GM18508 (cell line): ENCODE data around the gene FBLIM1.

Source experiments
- ATAC-seq: cut with Tn5 transposase; IDR thresholded peaks from one replicate; pipeline ENCODE4 v1.9.1; 2021; ENCODE audit warnings: moderate number of reproducible peaks; ENCODE audit not compliant: insufficient read depth, unreplicated experiment

The FBLIM1 gene

GRCh38 chr1:15764269-15764764 is 5.7 kb downstream of the FBLIM1 start:
- no peak for ATAC-seq

- ATAC-seq, result no peak
These were observed 6.3 kb downstream of the FBLIM1 start for GRCh38 chr1:15764890-15765289.

- no peak for ATAC-seq
These were observed 7.0 kb downstream of the FBLIM1 start for GRCh38 chr1:15765495-15766194.

- no peak for ATAC-seq
These were observed 9.3 kb downstream of the FBLIM1 start for GRCh38 chr1:15767941-15768340.

GRCh38 chr1:15768388-15768787 is 9.8 kb downstream of the FBLIM1 start:
- no peak for ATAC-seq

- no peak for ATAC-seq
These were observed 11.8 kb downstream of the FBLIM1 start for GRCh38 chr1:15770313-15770962.

- no peak for ATAC-seq
These were observed 13.4 kb downstream of the FBLIM1 start for GRCh38 chr1:15771836-15772515.

GRCh38 chr1:15775706-15776105 is 17.1 kb downstream of the FBLIM1 start:
- no peak for ATAC-seq

GRCh38 chr1:15777909-15778707 is 19.5 kb downstream of the FBLIM1 start:
- ATAC-seq, result no peak

- ATAC-seq, result no peak
These were observed 27.1 kb downstream of the FBLIM1 start for GRCh38 chr1:15785683-15786082.

- no peak for ATAC-seq
These were observed 28.0 kb downstream of the FBLIM1 start for GRCh38 chr1:15786581-15786980.

- no peak for ATAC-seq
These were observed 30.2 kb downstream of the FBLIM1 start for GRCh38 chr1:15788624-15789301.

GRCh38 chr1:15796086-15796462 is 37.5 kb downstream of the FBLIM1 start:
- no peak for ATAC-seq

GRCh38 chr1:15797614-15798390 is 39.2 kb downstream of the FBLIM1 start:
- no peak for ATAC-seq

- ATAC-seq, result no peak
These were observed 40.6 kb downstream of the FBLIM1 start for GRCh38 chr1:15799004-15799867.

- ATAC-seq, result no peak
These were observed 41.6 kb downstream of the FBLIM1 start for GRCh38 chr1:15799928-15800835.

GRCh38 chr1:15802234-15802965 is 43.8 kb downstream of the FBLIM1 start:
- ATAC-seq, result no peak
